Astrocyte of the cerebellum (primary cell): ENCODE results near the gene ZNF688.

ENCODE experiments used
- DNase-seq: peaks from one replicate; pipeline ENCODE4 v3.0.0-alpha.2; 2011; ENCODE audit warnings: low read depth
- H3K4me3 ChIP-seq: 2 replicates; pipeline ENCODE4 v1.5.1; 2011; ENCODE audit warnings: mild to moderate bottlenecking, low read depth, low read length, moderate library complexity
- CTCF ChIP-seq: IDR thresholded peaks from 2 replicates; pipeline ENCODE4 v1.5.1; 2012; ENCODE audit warnings: low read length, low read depth, moderate library complexity, mild to moderate bottlenecking; ENCODE audit errors: missing control alignments
- in situ Hi-C: cut with HindIII; loops from 2 replicates; pipeline ENCODE4 v1.10.0; 2017; ENCODE audit warnings: low sequenced_read_pairs

Gene ZNF688

GRCh38 chr16:30609002-30609925, 37.8 kb upstream of the ZNF688 start:
- DNase-seq, result no peak
- TF ChIP-seq CTCF, result no peak
- H3K4me3 ChIP-seq, result peak overlapping the region; percentile 66
- in situ Hi-C loops, result no loop called here

- TF ChIP-seq CTCF, result no peak
- no peak overlapping the region for H3K4me3 ChIP-seq
- DNase-seq, result no peak
- in situ Hi-C loops, result no loop called here
Observed at GRCh38 chr16:30606004-30606403, 34.5 kb upstream of the ZNF688 start.

GRCh38 chr16:30605158-30605557, 33.6 kb upstream of the ZNF688 start:
- in situ Hi-C loops, result no loop called here
- no peak for TF ChIP-seq CTCF
- H3K4me3 ChIP-seq, result no peak overlapping the region
- DNase-seq, result no peak

GRCh38 chr16:30604316-30604947, 32.9 kb upstream of the ZNF688 start:
- in situ Hi-C loops, result no loop called here
- no peak for DNase-seq
- no peak overlapping the region for H3K4me3 ChIP-seq
- TF ChIP-seq CTCF, result no peak

GRCh38 chr16:30603945-30604315, 32.4 kb upstream of the ZNF688 start:
- DNase-seq, result no peak
- TF ChIP-seq CTCF, result no peak
- in situ Hi-C loops, result no loop called here
- no peak overlapping the region for H3K4me3 ChIP-seq

- no peak for DNase-seq
- TF ChIP-seq CTCF, result no peak
- in situ Hi-C loops, result no loop called here
- H3K4me3 ChIP-seq, result no peak overlapping the region
Observed at GRCh38 chr16:30602616-30603277, 31.2 kb upstream of the ZNF688 start.
